ENCODE data around the gene CDH9.

CDH9 gene

DNA sequence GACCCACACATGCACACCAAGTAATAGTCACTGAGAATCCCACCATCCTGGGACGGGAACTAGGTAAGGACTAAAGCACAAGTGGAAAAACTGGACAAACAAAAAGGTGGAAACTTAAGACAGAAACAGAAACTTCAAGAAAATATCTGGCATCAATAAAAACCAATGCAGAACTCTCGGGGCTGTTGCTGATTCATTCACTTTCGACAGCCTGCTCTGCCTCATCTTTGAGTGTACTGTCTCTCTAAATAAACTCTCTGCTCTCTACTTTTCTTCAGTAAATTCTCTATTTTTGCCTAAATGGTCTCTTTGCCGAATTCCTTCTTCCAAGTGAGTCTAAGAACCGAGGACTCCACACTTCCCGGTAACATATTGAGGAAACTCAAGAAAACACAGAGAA lies 116.9 kb downstream of the CDH9 start:
- TF ChIP-seq, protein P1, sequence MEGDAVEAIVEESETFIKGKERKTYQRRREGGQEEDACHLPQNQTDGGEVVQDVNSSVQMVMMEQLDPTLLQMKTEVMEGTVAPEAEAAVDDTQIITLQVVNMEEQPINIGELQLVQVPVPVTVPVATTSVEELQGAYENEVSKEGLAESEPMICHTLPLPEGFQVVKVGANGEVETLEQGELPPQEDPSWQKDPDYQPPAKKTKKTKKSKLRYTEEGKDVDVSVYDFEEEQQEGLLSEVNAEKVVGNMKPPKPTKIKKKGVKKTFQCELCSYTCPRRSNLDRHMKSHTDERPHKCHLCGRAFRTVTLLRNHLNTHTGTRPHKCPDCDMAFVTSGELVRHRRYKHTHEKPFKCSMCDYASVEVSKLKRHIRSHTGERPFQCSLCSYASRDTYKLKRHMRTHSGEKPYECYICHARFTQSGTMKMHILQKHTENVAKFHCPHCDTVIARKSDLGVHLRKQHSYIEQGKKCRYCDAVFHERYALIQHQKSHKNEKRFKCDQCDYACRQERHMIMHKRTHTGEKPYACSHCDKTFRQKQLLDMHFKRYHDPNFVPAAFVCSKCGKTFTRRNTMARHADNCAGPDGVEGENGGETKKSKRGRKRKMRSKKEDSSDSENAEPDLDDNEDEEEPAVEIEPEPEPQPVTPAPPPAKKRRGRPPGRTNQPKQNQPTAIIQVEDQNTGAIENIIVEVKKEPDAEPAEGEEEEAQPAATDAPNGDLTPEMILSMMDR (IDR thresholded peaks at IDR 0.05; ENCODE audit: low read depth, low read length, missing control alignments) = no peak
- Histone ChIP-seq H3K4me3 (ENCODE audit: low read depth, low read length) (no peak overlapping the region), H3K27ac (no peak overlapping the region), H3K27me3 (replicated peaks) (no peaks in the 10 kb centered on the region), H3K36me3 (replicated peaks) (no peaks in the 10 kb centered on the region)
- in situ Hi-C loops (cut with HindIII; ENCODE audit: low pct_ligation_motif_present, low sequenced_read_pairs) = no loop called here
- DNase-seq = no peak

- no peaks in the 10 kb centered on the region for H3K36me3 ChIP-seq (replicated peaks)
- no peak for DNase-seq
- H3K27ac ChIP-seq = no peak overlapping the region
- H3K27me3 ChIP-seq (replicated peaks) = no peaks in the 10 kb centered on the region
- H3K4me3 ChIP-seq (ENCODE audit: low read depth, low read length) = no peak overlapping the region
- TF ChIP-seq, protein P1 (IDR thresholded peaks at IDR 0.05; ENCODE audit: low read depth, low read length, missing control alignments) = no peak
- in situ Hi-C loops (cut with HindIII; ENCODE audit: low pct_ligation_motif_present, low sequenced_read_pairs) = no loop called here
These were observed 134.9 kb downstream of the CDH9 start for GRCh38 chr5:26903469-26903868.

DNA sequence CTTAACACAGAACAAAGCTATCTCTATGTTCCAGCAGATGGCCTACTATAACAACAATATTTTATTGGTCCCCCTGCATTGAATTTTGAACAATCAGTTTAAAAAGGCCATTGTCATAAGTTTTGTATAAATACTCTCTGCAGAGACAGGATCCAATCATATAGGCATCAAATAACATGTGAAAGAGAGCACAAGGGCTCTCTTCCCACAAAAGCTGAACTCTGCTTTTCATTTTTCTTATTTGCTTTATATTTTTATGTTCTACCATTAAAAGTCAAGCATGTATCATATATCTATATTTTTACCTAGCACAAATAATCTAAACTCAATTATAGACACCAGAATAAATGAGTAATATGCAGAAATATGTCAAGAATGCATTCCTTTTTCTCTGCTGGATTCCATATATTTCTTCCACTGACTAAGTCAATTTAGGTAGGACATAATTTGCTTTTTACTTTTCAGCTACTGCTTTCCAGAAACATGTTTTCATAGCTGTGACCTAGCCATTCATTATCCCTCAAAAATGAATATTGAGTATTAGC lies 143.6 kb downstream of the CDH9 start:
- peak; percentile 0 for DNase-seq
- in situ Hi-C loops (cut with HindIII; ENCODE audit: low pct_ligation_motif_present, low sequenced_read_pairs) = no loop called here
- TF ChIP-seq, protein P1 (IDR thresholded peaks at IDR 0.05; ENCODE audit: low read depth, low read length, missing control alignments) = no peak
- Histone ChIP-seq H3K4me3 (ENCODE audit: low read depth, low read length) (no peak overlapping the region), H3K27me3 (replicated peaks) (no peaks in the 10 kb centered on the region), H3K36me3 (replicated peaks) (no peaks in the 10 kb centered on the region), H3K27ac (no peak overlapping the region)

DNA sequence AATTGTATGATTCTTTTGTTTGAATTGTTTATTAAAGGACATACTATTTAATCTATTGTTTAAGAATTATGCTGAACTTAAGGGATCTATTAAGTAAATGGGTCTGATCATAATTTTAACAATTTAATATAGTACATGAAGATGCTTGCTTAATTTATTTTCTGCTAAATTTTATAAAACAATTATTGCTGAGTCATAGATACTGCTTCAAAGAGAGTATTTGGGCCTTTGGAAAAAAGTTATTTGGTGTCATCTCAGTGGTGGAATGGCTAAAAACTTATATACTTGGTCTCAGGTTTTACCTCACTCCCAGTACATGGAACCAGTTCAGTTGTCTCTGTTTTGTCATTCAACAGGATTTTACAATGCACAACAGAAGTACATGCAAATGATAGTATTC lies 145.3 kb downstream of the CDH9 start:
- H3K4me3 ChIP-seq (ENCODE audit: low read depth, low read length) = no peak overlapping the region
- no peaks in the 10 kb centered on the region for H3K36me3 ChIP-seq (replicated peaks)
- H3K27ac ChIP-seq = no peak overlapping the region
- no peak for DNase-seq
- TF ChIP-seq, protein P1 (IDR thresholded peaks at IDR 0.05; ENCODE audit: low read depth, low read length, missing control alignments) = no peak
- H3K27me3 ChIP-seq (replicated peaks) = no peaks in the 10 kb centered on the region
- in situ Hi-C loops (cut with HindIII; ENCODE audit: low pct_ligation_motif_present, low sequenced_read_pairs) = no loop called here

DNA sequence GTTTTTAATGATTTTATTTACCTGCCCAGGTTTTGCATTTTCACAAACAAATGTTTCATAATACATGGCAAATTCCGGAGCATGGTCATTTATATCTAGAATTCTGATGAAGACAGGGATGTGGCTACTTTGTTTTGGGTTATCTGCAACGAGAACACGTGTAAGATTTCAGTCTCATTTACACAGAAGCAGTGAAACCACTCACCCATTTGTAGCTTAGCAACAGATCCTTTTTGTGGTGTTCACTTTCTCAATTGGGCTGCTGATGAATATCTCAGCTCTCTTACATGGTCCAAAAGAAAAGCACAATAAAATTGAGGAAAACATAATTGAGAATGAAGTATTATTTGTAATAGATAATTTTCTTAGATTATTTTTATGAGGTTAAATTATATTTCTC lies 148.6 kb downstream of the CDH9 start:
- in situ Hi-C loops (cut with HindIII; ENCODE audit: low pct_ligation_motif_present, low sequenced_read_pairs) = no loop called here
- no peak for DNase-seq
- TF ChIP-seq, protein P1 (IDR thresholded peaks at IDR 0.05; ENCODE audit: low read depth, low read length, missing control alignments) = no peak

GRCh38 chr5:26884481-26884880 lies 153.9 kb downstream of the CDH9 start:
- H3K36me3 ChIP-seq (replicated peaks) = no peaks in the 10 kb centered on the region
- H3K27ac ChIP-seq = no peak overlapping the region
- H3K4me3 ChIP-seq (ENCODE audit: low read depth, low read length) = no peak overlapping the region
- no peak for DNase-seq
- TF ChIP-seq, protein P1 (IDR thresholded peaks at IDR 0.05; ENCODE audit: low read depth, low read length, missing control alignments) = no peak
- in situ Hi-C loops (cut with HindIII; ENCODE audit: low pct_ligation_motif_present, low sequenced_read_pairs) = no loop called here
- no peaks in the 10 kb centered on the region for H3K27me3 ChIP-seq (replicated peaks)

More for the DNA sequence above, 148.6 kb downstream of the CDH9 start:
- no peaks in the 10 kb centered on the region for H3K36me3 ChIP-seq (replicated peaks)
- no peak overlapping the region for H3K27ac ChIP-seq
- no peak overlapping the region for H3K4me3 ChIP-seq (ENCODE audit: low read depth, low read length)
- no peaks in the 10 kb centered on the region for H3K27me3 ChIP-seq (replicated peaks)
